Prostate gland (tissue), 2 donors: ENCODE data around the gene PKNOX1.

Experiments used
- POLR2A ChIP-seq: fragments of 450-650 bp; IDR thresholded peaks from one replicate; pipeline ENCODE4 v1.6.1; 2016; ENCODE audit warnings: antibody characterized with exemption, mild to moderate bottlenecking
- TF ChIP-seq, protein P1 (sequence below), 4 experiments: fragments of 200-600 bp in 2 of 4; fragments of 450-650 bp in 2 of 4; sonication (generic) in 2 of 4; IDR thresholded peaks; 1 replicate in 3 of 4; 2 replicates in 1 of 4; pipeline ENCODE4 v1.5.1; 2016 to 2019; ENCODE audit warnings: antibody characterized with exemption in 4 of 4, mild to moderate bottlenecking in 2 of 4, moderate library complexity in 2 of 4

DNA sequence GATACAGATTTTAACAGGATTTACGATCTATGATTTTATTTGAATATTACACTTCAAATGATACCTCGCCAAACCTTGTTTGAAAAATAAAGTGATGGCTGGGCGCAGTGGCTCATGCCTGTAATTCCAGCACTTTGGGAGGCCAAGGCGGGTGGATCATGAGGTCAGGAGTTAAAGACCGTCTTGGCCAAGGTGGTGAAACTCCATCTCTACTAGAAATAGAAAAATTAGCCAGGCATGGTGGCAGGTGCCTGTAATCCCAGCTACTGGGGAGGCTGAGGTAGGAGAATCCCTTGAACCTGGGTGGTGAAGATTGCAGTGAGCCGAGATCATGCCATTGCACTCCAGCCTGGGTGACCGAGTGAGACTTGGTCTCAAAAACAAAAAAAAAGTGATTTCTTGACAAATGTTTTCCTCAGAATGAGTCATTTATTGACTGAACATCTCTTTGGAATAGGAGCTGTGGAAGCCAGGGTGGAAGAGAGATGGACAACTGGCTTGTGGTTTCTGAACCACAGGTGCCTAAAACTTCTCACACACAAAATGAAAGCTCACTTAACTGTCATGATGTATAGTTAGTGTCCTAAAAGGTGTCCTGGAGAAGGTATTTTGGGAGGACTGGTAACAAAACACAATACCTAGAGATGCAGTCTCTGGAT lies 11.9 kb downstream of the PKNOX1 start:
- TF ChIP-seq POLR2A = no peak
- TF ChIP-seq, protein P1, sequence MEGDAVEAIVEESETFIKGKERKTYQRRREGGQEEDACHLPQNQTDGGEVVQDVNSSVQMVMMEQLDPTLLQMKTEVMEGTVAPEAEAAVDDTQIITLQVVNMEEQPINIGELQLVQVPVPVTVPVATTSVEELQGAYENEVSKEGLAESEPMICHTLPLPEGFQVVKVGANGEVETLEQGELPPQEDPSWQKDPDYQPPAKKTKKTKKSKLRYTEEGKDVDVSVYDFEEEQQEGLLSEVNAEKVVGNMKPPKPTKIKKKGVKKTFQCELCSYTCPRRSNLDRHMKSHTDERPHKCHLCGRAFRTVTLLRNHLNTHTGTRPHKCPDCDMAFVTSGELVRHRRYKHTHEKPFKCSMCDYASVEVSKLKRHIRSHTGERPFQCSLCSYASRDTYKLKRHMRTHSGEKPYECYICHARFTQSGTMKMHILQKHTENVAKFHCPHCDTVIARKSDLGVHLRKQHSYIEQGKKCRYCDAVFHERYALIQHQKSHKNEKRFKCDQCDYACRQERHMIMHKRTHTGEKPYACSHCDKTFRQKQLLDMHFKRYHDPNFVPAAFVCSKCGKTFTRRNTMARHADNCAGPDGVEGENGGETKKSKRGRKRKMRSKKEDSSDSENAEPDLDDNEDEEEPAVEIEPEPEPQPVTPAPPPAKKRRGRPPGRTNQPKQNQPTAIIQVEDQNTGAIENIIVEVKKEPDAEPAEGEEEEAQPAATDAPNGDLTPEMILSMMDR (IDR thresholded peaks at IDR 0.05) = no peak
